Pulmonary artery endothelial cell (primary cell): ENCODE measurements around the gene CD84. TPM values are rescaled to one million over a fixed set of nuclear protein-coding genes. Genes with fewer than 3 reads are reported as not detected.
"Not testable (repeated sequence)": the region's sequence is repeated elsewhere in the genome, so short reads cannot be mapped to it uniquely, and the experiment has no call there.

ENCODE experiments used
- DNase-seq: peaks from one replicate; pipeline ENCODE4 v3.0.0-alpha.2; 2011; ENCODE audit warnings: low read depth, low spot score
- total RNA-seq: library from RNA; depleted of rRNA; stranded (reverse); fragments of >200 nt; gene quantifications from 2 replicates; pipeline ENCODE4 v1.2.3, GENCODE V29; 2014

CD84 gene
- total RNA-seq, 1 donor from 2014 or later, result not detected

DNA sequence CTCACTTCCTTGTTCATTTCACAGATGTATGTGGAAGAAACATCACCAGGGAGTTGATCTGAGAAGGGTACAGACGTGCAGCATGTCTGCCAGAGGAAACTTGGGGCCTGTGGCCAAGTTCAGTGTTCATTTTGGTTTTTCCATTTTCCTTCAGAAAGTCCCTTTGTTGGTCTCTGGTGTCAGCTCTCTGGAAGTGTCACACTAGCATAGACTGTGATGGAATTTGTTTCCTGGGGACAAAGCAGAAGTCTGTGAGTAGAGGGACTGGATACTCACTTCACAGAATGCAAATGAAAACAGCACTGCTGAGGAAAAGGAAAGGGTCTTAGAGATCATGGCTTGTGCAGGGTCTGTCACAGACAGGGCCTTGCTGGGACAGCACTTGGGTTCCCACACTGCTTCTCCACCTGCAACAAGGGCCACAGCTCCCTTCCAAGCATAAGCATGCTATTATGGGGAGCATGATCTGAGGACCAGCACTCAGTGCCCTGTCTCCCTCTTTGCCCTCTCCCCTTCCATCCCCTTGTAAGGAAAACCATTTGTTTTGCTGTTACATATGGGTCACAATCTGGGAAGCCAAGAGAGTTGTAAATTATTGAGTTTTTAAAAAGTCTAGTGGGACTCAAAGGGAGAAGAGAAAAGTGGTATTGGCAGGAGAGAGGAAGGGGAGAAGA lies 31.4 kb upstream of the CD84 start:
- DNase-seq, result no peak

DNA sequence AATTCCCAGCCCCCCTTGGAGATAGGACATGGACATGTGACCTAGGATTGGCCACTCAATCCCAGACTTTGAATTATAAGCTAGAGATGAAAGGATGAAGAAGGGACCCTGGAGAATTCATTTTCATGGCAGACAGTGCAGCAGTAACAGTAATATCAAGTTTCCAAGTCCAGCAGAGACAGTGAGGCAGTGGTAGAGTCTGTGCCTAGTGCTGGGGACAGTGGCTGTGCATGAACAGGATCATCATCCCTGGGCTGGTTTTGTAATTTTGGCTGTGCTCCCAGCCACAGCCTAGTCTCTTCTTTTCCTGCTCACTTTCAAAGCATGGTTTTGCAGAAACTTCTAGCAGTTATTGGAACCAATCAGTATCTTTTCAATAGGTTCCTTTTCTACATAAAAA lies 29.6 kb upstream of the CD84 start:
- no peak for DNase-seq

DNA sequence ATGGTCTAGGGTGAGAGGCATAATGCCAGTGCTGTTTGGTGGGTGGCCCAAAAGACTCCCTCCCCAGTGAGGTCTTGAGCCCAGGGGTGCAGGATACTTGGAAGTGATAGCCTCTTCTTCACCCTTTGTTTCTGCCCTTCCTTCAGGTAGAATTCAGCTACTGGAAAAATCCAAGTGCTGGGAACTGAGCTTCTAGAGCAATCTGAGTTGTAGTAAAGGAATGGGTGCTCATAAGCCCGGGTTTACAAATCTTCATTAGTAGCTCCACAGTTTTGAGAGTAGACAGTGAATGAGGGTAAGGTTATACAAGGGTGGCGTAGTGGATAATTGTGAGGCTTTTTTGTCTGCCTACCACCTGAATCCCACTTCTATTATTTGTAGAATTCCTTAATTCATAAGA lies 29.2 kb upstream of the CD84 start:
- no peak for DNase-seq

DNA sequence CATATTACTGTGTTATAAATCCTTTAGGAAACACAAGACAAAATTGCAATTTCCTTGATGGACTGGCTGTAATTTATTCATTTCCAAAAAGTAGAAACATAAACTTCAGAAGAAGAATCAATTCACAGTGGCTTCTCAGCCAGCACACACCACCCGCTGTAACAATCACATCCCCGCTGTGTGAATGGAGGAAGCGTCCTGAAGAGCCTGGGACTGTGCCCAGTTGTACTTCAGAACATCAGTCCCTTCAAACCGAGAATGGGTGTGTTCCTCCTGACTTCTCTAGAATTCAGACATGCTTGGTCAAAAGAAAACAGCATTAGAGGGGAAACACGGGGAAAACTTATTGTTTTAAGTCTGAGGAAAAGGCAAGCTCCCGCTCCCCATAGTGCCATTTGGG lies 28.8 kb upstream of the CD84 start:
- DNase-seq, result no peak

DNA sequence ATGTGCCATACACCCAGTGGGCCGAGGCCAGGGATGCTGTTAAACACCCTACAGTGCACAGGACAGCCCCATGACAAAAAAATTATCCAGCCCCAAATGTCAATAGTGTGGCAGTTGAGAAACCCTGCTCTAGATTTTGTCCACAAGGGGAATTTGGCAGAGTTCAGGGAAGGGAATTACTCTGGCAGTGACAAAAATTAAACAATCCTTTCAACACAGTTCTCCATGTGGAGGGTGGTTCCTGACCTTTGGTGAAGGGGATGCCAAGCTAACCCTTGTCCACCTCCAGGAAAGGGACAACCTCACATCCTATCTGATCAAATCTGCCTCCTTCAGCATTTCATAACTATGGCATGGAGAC lies 28.4 kb upstream of the CD84 start:
- DNase-seq, result no peak

DNA sequence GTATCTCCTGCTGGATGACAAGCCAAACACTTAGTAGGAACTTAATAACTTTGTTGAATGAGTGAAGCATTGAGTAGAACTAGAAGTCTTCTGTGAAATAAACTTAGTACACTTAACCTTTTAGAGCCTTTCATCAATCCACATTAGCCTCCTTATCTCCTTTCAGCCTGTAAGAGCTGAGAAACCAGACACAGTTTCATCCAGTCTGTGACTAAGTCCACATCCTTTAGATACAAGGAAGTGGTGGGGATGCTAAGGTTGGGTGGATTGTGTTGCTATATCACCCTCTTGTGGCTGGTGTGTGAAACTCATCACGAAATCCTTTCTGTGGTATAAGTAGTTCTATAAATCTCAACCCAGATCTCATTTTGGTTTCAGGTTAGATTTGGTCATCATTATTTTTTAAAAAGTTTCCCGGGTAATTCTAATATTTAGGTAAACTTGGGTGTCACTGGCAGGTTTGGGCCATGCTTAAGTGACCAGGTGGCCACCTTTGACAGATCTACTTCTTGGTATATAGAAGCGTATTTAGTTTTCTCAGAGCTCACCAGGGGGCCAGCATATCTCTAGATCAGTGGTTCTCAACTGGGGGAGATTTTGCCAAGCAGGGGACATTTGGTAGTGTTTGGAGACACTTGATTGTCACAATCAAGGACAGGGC lies 27.8 kb upstream of the CD84 start:
- peak; percentile 40 for DNase-seq

DNA sequence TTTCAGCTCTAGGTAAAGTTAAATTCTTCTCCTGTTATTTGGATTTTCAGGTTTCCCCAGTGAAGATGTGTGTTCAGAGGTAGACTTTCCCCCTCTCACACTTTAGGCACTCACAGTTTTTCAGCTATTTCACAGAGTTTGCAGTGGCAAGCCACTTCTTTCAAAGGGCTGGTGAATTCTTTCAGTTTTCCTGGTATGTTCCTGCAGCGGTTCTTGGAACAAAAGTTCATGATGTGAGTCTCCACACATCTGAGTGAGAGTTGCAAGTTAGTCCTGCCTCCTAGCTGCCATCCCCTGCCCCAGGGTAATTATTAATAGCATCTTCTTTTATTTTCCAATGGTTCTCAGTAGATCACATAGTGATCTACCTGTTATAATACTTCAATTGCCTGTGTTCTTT lies 27.3 kb upstream of the CD84 start:
- no peak for DNase-seq

DNA sequence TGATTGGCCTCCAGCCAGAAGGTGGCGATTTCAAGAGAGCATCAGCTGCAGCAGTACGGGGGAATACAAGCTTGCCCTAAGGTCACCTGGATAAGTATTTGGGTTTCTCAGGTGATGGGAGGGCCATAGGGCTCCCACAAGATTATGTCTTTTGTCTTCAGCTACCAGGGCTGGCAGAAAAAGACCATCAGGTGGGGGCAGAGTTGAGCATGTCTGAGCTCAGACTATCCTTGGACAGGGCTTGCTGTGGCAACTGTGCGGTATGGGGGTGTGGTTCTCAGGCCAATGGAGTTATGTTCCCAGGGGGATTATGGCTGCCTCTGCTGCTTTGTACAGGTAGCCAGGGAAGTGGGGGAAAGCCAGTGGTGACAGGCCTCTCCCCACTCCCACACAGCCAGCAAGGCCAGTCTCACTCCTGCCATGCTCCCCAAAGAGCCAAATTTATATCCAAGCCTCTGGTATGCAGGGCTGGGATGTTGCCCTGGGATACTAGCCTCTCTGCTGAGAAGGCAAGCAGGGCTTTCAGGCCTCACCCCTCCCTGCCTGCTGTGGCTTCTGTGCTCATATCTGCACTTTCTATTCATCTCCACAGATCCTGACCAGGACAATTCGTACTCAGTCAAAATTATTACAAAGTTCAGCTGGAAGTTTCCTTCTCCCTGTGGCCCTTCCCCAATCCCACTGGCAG lies 26.6 kb upstream of the CD84 start:
- no peak for DNase-seq

DNA sequence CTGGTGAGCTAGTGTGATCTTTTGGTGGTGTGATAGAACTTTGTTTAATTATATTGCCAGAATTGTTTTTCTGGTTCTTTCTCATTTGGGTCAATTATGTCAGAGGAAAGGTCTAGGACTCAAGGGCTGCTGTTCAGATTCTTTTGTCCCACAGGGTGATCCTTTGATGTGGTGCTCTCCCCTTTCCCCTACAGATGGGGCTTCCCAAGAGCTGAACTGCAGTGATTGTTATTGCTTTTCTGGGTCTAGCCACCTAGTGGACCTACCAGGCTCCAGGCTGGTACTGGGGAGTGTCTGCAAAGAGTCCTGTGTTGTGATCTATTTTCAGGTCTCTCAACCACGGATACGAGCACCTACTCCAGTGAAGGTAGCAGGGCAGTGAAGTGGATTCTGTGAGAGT lies 25.9 kb upstream of the CD84 start:
- no peak for DNase-seq

DNA sequence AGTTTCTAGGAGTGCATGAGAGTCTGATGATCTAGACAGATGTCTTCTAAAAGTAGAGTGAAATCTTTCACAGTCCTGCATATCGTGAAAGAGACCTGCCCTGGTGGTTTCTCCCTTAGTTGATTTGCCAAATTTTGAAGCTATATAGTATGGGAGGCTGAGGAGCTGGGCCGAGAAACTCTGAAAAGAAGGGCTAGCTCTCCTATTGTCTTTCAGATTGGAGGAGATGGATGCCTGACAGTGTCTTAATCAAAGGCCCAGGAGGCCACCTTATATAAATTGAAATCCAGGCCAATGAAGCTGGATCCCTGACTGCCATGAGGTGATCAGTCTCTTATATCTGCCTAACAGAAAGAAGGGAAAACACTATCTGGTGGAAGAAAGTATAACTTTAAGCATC lies 18.4 kb upstream of the CD84 start:
- no peak for DNase-seq

DNA sequence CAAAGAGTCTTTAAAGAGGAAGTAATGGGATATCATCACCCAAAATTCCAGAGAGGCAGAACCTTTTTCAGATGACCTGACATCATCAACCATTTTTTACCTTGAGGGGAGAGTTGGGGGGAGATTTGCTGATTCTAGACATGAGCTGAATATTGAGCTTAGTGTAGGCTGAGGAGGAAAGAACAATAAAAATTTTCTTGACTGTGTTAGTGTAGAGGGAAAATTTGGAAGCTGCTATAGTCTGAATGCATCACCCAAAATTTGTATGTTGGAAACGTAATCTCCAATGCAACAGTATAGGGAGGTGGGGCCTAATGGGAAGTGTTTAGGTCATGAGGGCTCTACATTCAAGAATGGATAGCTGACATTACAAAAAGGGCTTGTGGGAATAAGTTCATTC lies 17.8 kb upstream of the CD84 start:
- DNase-seq, result no peak

DNA sequence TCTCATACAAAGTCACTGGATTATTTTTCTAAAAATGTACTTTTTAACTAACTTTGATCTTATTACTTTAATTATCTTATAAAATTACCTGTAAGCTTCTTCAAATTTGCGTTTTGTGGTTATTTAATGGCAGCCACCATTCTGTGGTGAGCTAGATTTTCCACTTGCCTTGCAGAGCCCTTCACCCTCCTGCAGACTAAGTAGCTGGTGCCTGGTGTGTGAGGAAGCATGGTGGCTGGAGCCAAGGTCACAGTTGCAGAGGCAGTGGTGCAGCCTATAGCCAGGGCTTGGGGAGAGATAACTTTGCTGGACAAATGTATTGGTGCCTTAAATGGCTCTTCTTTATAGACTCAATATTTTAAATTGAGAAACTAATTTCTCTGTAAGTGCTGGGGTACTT lies 11.2 kb upstream of the CD84 start:
- no peak for DNase-seq

DNA sequence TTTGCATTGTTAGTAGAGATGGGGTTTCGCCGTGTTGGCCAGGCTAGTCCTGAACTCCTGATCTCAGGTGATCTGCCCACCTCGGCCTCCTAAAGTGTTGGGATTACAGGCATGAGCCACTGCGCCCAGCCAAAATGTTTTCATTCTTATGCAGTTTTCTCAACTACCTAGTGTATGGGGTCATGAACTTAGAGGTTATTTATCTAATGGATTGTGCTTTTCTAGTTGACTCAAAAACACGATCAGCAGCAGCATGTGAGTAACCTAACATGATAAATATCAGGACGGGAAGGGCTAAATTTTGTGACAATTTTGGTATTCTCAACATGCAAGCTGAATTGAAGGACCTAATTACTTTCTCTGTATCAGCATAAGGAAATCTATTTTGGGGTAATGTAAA lies 9.2 kb upstream of the CD84 start:
- DNase-seq, result no peak

DNA sequence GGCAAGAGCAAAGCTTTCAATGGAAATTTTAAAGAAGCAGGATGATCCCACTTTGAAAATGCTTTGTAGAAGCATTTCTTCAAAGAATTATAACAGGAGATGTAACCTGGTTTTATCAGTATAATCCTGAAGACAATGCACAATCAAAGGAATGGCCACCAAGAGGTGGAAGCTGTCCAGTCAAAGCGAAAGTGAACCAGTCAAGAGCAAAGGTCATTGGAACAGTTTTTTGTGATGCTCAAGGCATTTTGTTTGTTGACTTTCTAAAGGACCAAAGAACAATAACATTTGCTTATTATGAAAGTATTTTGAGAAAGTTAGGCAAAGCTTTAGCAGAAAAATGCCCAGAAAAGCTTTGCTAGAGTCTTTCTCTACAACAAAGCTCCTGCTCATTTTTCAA lies 5.5 kb upstream of the CD84 start:
- no peak for DNase-seq

DNA sequence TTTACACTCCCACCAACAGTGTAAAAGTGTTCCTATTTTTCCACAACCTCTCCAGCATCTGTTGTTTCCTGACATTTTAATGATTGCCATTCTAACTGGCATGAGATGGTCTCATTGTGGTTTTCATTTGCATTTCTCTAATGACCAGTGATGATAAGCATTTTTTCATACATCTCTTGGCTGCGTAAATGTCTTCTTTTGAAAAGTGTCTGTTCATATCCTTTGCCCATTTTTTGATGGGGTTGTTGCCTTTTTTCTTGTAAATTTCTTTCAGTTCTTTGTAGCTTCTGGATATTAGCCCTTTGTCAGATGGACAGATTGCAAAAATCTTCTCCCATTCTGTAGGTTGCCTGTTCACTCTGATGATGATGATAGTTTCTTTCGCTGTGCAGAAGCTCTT lies 3.7 kb upstream of the CD84 start:
- DNase-seq, result not testable (repeated sequence)

DNA sequence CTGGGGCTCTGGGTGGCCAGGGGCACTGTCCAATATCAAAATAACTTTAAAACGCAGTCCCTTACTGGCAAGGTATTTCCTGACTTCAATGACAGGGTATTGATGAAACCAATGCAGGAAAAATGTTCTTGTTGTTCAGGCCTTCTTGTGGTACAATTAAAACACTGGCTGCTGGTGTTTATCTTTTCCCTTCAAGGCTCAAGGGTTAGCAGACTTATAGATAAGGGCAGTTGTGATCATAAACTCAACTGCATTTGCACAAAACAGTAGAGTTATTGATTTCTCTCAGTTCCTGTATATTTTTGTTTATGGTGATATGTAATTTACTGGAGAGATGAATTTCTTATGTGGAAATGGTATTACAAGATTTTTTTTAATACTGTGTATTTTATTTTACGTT lies 2.7 kb upstream of the CD84 start:
- no peak for DNase-seq

DNA sequence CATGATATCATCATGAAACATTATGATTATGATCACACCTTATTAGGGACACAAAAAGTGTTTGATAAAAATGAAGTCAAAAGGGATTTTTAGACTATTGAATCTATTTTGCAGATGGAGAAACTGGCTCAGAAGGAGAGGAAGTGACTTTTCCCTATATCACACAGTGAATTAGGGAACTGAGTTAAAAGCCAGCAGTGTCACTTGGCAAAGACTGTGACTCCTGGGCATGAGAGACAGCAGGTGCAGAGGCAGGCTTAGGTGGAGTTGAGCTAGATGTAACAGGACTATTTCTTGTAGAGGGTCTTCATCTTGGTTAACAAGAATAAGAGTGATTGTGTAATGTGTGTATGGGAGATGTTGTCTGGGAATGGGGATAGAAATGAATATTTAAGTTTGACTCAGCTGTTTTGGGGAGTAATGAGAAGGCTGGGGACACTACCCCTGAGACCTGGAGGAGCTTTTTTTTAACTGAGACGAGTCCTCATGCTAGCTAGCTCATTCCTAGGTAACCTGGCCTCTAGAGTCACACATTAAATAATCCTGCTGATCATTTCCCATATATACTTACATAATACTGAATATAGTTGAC lies 1.0 kb upstream of the CD84 start:
- no peak for DNase-seq

DNA sequence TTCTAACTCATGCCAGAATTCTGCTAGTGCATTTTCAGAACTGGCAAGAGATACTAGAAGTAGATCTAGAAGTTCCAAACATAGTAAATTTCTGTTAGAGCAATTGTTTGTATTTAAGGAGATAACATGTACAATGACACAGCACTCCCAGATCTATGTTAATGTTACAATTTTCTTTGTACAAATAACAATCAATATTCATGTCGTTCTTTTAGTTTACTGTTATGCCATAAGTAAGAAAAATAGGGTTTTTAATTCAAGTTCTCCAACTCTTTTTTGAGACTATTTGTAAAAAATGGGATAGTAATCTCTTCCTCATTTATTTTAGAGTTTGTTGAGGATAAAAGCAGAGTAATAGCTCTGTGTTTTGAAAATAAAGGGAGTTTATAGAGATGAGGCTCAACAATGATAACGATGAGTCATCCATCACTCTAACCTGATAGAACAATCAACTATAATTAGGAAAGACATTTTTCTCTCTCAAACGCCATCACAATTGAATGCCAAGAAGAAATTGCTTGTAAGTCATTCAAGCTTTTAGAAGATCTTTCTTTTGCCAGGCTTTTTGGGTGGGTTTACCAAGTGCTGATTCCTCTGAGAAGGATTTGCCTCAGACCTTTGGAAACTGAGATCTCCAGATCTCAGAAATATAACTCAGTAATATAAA lies 638 bp downstream of the CD84 start:
- no peak for DNase-seq

DNA sequence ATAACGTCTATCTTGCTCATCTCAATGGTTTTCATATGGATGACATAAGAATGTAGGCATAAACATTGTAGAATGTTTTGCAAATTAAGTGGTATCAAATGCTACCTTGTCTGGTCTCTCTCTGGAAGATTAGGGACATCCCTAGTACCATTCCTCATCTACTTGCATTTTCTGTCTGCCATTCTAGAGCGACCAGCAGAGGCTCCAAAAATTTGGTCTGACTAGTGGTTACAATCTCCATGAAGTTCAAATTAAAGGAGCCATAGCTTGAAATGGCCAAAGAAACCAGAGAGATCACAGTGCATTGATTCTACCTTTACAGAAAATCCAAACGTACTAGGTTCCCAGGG lies 1.1 kb downstream of the CD84 start:
- DNase-seq, result no peak

DNA sequence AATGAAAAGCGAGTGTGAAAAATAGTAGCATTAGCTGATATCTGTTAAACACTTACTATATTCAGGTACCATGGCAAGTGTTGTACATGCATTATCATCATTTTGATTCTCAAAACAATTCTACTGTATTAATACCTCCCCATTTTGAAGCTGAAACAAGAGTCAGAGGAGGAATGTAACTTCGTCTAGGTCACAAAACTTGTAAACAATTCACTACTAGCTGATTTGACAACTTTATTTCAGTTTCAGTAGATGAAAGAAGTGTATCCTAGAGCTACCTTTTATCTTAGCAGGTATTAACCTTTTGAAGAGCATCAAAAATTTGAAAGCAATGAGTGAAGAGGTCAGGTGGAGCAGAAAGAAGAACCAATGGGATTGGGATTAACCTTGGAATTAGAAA lies 1.6 kb downstream of the CD84 start:
- no peak for DNase-seq

DNA sequence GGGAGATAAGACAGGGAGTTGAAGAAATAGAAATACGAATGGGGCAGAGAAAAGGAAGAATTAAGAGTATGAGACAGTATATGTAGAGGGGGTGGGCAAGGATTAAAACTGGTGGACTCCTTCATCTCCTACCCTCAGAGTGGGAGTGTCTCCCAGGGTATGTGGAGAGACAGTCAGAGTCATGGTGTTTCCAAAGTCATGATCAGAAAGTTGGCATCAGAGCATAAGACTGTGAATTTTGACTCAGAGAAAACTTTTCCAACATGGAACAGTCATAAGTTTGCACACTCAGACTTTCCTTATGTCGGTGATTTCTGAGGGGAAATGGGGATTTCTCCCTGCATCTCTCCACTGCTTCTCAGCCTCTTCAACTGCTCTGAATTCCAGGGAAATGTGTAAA lies 2.4 kb downstream of the CD84 start:
- DNase-seq, result no peak

DNA sequence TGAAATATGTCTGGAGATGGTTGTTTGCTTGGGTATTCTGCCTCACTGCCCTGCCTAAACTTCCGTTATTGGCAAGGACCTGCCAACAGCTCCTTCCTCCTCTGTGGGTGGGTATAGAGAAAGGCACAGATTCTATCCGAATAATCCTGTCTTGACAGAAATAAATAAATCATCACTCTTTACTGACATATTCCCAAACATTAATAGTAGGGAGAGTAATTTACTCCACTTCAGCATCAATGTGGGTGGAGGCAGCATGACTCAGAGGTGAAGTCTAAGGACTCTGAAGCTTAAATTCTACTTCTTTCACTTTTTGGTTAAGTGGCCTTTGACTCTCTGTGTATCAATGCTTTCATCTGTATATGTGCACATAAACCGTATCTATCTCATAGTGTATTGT lies 2.9 kb downstream of the CD84 start:
- no peak for DNase-seq
